Colonic mucosa (tissue), 4 donors: Measurements from ENCODE around the gene THSD4. TPM values are rescaled to one million over a fixed set of nuclear protein-coding genes. Genes with fewer than 3 reads are reported as not detected.

Experiments
- DNase-seq: peaks from one replicate; pipeline ENCODE4 v3.0.0-alpha.2; 2020
- H3K27ac ChIP-seq: fragments of 200-600 bp; one replicate; pipeline ENCODE4 v1.8.0; 2021
- H3K27me3 ChIP-seq: fragments of 200-600 bp; one replicate; pipeline ENCODE4 v1.8.0; 2021
- H3K36me3 ChIP-seq: fragments of 200-600 bp; one replicate; pipeline ENCODE4 v1.8.0; 2021
- H3K4me1 ChIP-seq: fragments of 200-600 bp; one replicate; pipeline ENCODE4 v1.8.0; 2021; ENCODE audit warnings: mild to moderate bottlenecking
- H3K4me3 ChIP-seq: fragments of 200-600 bp; one replicate; pipeline ENCODE4 v1.8.0; 2021
- H3K9ac ChIP-seq, 2 donors: one replicate each; pipeline ENCODE4 v1.7.0; 2013; ENCODE audit warnings: control low read depth in 2 of 2, low read depth in 2 of 2, low read length in 2 of 2
- H3K9me3 ChIP-seq: fragments of 200-600 bp; one replicate; pipeline ENCODE4 v1.8.0; 2021
- intact Hi-C: fragments of 100-400 bp; cut with DNase I; formaldehyde crosslinking; loops from one replicate; pipeline ENCODE4 v1.14.1; 2022
- total RNA-seq, 2 donors: library from RNA; stranded (reverse); fragmentation: NEBNext Ultra II Directional in 1 of 2; extraction: Animal tissue kit (Norgen Biotek cat#: 25700) in 1 of 2; gene quantifications; one replicate each; pipeline ENCODE4 v1.2.1, GENCODE V29; 2021
- TF ChIP-seq, protein P1 (sequence below): fragments of 200-600 bp; IDR thresholded peaks from one replicate; pipeline ENCODE4 v1.8.0; 2022; ENCODE audit warnings: antibody characterized with exemption, mild to moderate bottlenecking
- donor health status: healthy.
- donor health status: DM: no; HTN: no; CAD: no.
- donor health status: DM: no; HTN: no; CAD: no.

The THSD4 gene
- total RNA-seq, 2 donors from 2014 or later, result 18.8 to 23.5 TPM

DNA sequence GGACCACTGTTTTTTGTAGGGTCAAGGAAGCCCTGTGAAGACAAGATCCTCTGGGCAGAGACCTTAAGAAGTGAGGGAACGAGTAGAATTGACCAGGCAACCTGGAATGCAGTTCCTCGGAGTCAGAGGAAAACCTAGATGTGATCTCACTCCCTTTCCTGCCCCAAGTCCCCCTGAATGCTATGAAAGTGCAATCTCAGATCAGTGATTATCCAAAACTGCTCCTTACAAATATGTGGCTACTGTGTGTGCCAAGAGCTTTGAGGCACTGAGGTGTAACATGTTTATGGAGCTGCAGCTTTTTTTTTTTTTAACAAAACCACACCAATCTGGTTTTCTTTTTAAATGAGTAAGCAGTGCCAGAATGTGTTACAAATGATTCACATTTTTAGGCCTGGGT, 35.8 kb downstream of the THSD4 start:
- Histone ChIP-seq H3K36me3 (no peaks in the 10 kb centered on the region), H3K27ac (no peak overlapping the region), H3K4me3 (no peak overlapping the region), H3K9me3 (no peaks in the 10 kb centered on the region), H3K9ac (no peak overlapping the region), H3K4me1 (no peaks in the 10 kb centered on the region), H3K27me3 (no peaks in the 10 kb centered on the region)
- TF ChIP-seq, protein P1, sequence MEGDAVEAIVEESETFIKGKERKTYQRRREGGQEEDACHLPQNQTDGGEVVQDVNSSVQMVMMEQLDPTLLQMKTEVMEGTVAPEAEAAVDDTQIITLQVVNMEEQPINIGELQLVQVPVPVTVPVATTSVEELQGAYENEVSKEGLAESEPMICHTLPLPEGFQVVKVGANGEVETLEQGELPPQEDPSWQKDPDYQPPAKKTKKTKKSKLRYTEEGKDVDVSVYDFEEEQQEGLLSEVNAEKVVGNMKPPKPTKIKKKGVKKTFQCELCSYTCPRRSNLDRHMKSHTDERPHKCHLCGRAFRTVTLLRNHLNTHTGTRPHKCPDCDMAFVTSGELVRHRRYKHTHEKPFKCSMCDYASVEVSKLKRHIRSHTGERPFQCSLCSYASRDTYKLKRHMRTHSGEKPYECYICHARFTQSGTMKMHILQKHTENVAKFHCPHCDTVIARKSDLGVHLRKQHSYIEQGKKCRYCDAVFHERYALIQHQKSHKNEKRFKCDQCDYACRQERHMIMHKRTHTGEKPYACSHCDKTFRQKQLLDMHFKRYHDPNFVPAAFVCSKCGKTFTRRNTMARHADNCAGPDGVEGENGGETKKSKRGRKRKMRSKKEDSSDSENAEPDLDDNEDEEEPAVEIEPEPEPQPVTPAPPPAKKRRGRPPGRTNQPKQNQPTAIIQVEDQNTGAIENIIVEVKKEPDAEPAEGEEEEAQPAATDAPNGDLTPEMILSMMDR, result no peak
- DNase-seq, result no peak
- intact Hi-C loops, result no loop called here

DNA sequence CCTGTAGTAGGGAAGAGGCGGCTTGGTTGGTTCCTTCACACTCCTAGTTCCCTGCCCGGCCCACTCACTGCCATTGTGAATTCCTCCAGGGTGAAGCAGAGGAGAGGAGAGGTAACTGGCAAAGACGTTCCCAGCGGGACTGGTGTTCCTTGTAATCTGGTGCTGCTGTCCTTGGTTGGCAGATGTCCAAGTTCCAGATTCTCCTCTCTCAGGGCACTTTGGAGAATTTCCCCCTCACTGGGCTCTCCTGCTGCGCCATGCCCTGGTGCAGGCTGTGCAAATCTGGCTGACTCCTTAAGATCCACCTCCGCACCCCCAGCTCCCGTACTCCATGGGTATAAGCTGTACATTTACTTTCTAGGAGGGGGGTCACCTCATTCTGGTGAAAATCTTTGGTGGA, 37.3 kb downstream of the THSD4 start:
- Histone ChIP-seq H3K9ac (no peak overlapping the region), H3K27ac (no peak overlapping the region), H3K9me3 (no peaks in the 10 kb centered on the region), H3K4me1 (no peaks in the 10 kb centered on the region), H3K4me3 (no peak overlapping the region), H3K27me3 (no peaks in the 10 kb centered on the region), H3K36me3 (no peaks in the 10 kb centered on the region)
- intact Hi-C loops, result no loop called here
- TF ChIP-seq, protein P1, result no peak
- DNase-seq, result no peak

DNA sequence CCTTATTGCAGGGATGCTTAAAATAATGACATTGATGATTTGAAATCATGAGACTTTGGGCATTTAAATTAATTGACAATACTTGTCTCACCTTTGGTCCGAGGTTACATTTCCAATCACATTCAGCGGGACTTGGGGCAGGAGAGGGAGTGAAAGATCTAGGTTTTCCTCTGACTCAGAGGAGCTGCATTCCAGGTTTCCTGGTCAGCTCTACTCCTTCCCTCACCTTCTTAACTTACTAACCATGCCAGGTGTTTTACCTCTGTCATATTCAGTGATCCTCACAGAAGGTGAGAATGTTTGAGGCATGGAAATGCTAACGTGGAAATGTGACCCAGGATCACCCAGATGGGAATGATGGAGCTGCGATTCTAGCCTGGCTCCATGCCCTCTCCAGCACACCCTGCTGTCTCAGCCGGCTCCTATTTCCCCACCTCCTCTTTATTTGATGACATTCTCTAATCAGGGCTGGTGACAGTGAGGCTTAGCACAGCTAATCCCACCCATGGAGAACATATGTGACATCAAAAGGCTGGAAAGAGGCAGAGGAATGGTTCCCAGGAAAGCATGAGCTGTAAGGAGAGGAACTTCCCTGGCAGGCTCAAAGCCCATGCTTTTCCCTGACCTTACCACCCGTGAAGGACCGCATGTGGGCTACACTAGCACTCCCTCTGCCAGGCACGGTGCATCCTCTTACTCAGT, 38.7 kb downstream of the THSD4 start:
- Histone ChIP-seq H3K9me3 (no peaks in the 10 kb centered on the region), H3K36me3 (no peaks in the 10 kb centered on the region), H3K4me3 (no peak overlapping the region), H3K27me3 (no peaks in the 10 kb centered on the region), H3K27ac (no peak overlapping the region), H3K4me1 (no peaks in the 10 kb centered on the region), H3K9ac (no peak overlapping the region)
- DNase-seq, result no peak
- intact Hi-C loops, result no loop called here
- TF ChIP-seq, protein P1, result no peak

DNA sequence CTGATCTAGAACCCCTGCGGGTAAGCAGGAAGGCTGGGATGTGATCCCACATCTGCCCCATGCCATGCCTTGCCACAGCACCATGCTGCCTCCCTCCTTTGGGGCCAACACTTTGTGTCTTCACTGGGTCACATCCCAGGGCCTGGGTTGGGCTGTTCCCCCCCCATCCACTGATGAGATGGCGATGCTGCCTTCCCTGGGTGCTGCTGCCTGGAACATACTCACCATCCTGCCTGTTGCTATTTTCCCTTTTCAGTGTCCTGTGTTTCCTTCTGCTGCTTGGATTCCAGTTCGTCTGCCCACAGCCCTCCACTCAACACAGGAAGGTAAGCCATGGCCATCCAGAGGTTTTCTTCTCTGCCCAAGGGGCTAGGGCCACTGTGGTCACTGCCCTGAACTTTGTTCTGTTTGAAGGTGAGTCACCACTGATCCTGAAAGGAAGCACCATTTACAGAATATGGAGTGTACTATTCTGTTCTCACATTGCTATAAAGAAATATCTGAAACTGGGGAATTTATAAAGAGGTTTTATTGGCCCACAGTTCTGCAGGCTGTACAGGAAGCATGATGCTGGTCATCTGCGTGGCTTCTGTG, 39.4 kb downstream of the THSD4 start:
- Histone ChIP-seq H3K27ac (no peak overlapping the region), H3K4me1 (no peaks in the 10 kb centered on the region)
- TF ChIP-seq, protein P1, result no peak

DNA sequence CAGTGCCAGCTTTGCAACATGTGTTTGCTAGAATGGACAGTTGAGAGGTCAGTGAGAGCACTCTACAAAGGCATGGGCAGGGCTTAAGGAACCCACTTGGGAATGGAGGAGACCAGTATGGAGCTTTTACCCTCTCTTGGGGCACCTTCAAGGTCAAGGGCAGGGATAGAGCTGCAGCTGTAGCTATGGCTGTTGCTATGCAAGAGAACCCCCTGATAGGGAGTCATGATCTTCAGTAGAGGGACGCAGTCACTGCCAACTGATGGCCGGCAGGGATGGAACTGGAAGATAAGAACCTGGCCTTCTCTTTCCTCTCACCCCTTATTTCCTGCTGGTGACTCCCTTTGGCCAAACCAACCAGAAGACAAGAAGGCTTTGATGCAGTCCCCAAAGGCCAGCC, 40.3 kb downstream of the THSD4 start:
- Histone ChIP-seq H3K4me3 (no peak overlapping the region), H3K9me3 (no peaks in the 10 kb centered on the region), H3K4me1 (no peaks in the 10 kb centered on the region), H3K36me3 (no peaks in the 10 kb centered on the region), H3K27me3 (no peaks in the 10 kb centered on the region), H3K27ac (no peak overlapping the region), H3K9ac (no peak overlapping the region)
- intact Hi-C loops, result no loop called here
- no peak for DNase-seq
- TF ChIP-seq, protein P1, result no peak

More for the DNA sequence above, 39.4 kb downstream of the THSD4 start:
- H3K4me3 ChIP-seq, result no peak overlapping the region
- DNase-seq, result no peak
- no peak overlapping the region for H3K9ac ChIP-seq
- intact Hi-C loops, result no loop called here
- no peaks in the 10 kb centered on the region for H3K27me3 ChIP-seq
- H3K9me3 ChIP-seq, result no peaks in the 10 kb centered on the region
- no peaks in the 10 kb centered on the region for H3K36me3 ChIP-seq
